SU-DHL-6 (cell line): Measurements from ENCODE around the gene INPP4B.

Experiments used
- H2AFZ ChIP-seq: fragments of 200-600 bp; sonication (generic); 2 replicates; pipeline ENCODE4 v1.6.1; 2014; ENCODE audit warnings: low read depth, mild to moderate bottlenecking, moderate library complexity, mixed read lengths, antibody characterized with exemption, low read length; ENCODE audit not compliant: severe bottlenecking
- H3F3A ChIP-seq: fragments of 200-600 bp; shearing (Covaris generic); 2 replicates; pipeline ENCODE4 v1.6.0; 2016; ENCODE audit warnings: antibody characterized with exemption, mild to moderate bottlenecking; ENCODE audit not compliant: insufficient read depth
- H3K27ac ChIP-seq: fragments of 200-600 bp; sonication (generic); 2 replicates; pipeline ENCODE4 v1.5.1; 2016; ENCODE audit warnings: low read depth, mild to moderate bottlenecking, low read length, moderate library complexity, mixed read lengths
- H3K27me3 ChIP-seq: fragments of 200-600 bp; sonication (generic), shearing (Covaris generic); 2 replicates; pipeline ENCODE4 v1.6.0; 2014; ENCODE audit warnings: mild to moderate bottlenecking, low read length
- H3K36me3 ChIP-seq: fragments of 200-600 bp; sonication (generic); 2 replicates; pipeline ENCODE4 v1.6.1; 2014; ENCODE audit warnings: mild to moderate bottlenecking, low read length, mixed read lengths
- H3K4me2 ChIP-seq: fragments of 300-600, 200-600 bp; shearing (Covaris generic), sonication (generic); 2 replicates; pipeline ENCODE4 v1.6.0; 2014; ENCODE audit warnings: low read length, low read depth, mild to moderate bottlenecking; ENCODE audit not compliant: poor library complexity, severe bottlenecking
- H3K4me3 ChIP-seq: fragments of 200-600 bp; sonication (generic); 2 replicates; pipeline ENCODE4 v1.5.1; 2014; ENCODE audit warnings: antibody characterized with exemption, low read length, mild to moderate bottlenecking, mixed read lengths; ENCODE audit not compliant: insufficient read depth, poor library complexity, severe bottlenecking
- H3K79me2 ChIP-seq: fragments of 200-600 bp; sonication (generic); 2 replicates; pipeline ENCODE4 v1.6.1; 2014; ENCODE audit warnings: mild to moderate bottlenecking, low read length, moderate library complexity; ENCODE audit not compliant: insufficient read depth
- H3K9ac ChIP-seq: fragments of 200-600 bp; sonication (generic); 2 replicates; pipeline ENCODE4 v1.7.0; 2014; ENCODE audit warnings: mild to moderate bottlenecking, low read length
- H3K9me2 ChIP-seq: fragments of 200-600 bp; sonication (generic); replicated peaks from 2 replicates; pipeline ENCODE4 v1.6.1; 2014; ENCODE audit warnings: low read length; ENCODE audit not compliant: insufficient read depth
- H3K9me3 ChIP-seq: fragments of 200-600 bp; sonication (generic); 2 replicates; pipeline ENCODE4 v1.6.1; 2014; ENCODE audit warnings: low read length, mixed read lengths; ENCODE audit not compliant: insufficient read depth
- H4K20me1 ChIP-seq: fragments of 200-600 bp; sonication (generic); 2 replicates; pipeline ENCODE4 v1.6.1; 2014; ENCODE audit warnings: low read depth, mild to moderate bottlenecking, antibody characterized with exemption, low read length, moderate library complexity, mixed read lengths
- EZH2phosphoT487 ChIP-seq: fragments of 200-600 bp; sonication (generic), shearing (Covaris generic); conservative IDR thresholded peaks from 2 replicates; pipeline ENCODE4 v1.6.1; 2018; ENCODE audit warnings: mild to moderate bottlenecking, antibody characterized with exemption, low read length, moderate library complexity, mixed read lengths
- TF ChIP-seq, protein P1 (sequence below): fragments of 200-600 bp; sonication (generic); IDR thresholded peaks from one replicate; pipeline ENCODE4 v1.5.1; 2017; ENCODE audit warnings: antibody characterized with exemption, mild to moderate bottlenecking, low read length, moderate library complexity; ENCODE audit not compliant: insufficient read depth, poor library complexity, severe bottlenecking

Gene INPP4B

DNA sequence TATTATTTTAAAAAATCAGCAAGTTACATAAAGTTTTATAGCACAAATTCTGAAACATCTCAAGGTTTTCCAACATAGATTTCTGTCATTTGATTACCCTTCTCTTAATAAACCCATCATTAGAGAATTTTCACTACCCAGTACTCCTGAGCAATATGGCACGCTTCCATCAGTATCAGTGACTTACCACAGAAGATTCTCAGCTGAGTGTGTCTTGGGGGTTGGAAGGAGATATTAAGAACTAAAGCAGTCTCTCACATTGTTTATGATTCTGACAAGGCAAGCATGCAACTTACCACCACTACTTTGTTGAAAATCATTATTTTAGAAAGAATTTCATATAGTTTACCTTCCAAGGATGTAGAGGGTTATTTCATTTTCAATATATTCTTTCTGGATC is 67.7 kb downstream of the INPP4B start:
- Histone ChIP-seq H3K27me3 (no peaks in the 10 kb centered on the region), H2AFZ (no peak overlapping the region), H3K4me3 (no peak overlapping the region), H3K4me2 (no peak overlapping the region), H4K20me1 (no peaks in the 10 kb centered on the region), H3K9me2 (no peaks in the 10 kb centered on the region), H3K79me2 (no peaks in the 10 kb centered on the region), H3F3A (no peaks in the 10 kb centered on the region), H3K36me3 (no peaks in the 10 kb centered on the region), H3K9me3 (no peaks in the 10 kb centered on the region), H3K27ac (no peak overlapping the region), H3K9ac (no peak overlapping the region)
- TF ChIP-seq, protein P1, sequence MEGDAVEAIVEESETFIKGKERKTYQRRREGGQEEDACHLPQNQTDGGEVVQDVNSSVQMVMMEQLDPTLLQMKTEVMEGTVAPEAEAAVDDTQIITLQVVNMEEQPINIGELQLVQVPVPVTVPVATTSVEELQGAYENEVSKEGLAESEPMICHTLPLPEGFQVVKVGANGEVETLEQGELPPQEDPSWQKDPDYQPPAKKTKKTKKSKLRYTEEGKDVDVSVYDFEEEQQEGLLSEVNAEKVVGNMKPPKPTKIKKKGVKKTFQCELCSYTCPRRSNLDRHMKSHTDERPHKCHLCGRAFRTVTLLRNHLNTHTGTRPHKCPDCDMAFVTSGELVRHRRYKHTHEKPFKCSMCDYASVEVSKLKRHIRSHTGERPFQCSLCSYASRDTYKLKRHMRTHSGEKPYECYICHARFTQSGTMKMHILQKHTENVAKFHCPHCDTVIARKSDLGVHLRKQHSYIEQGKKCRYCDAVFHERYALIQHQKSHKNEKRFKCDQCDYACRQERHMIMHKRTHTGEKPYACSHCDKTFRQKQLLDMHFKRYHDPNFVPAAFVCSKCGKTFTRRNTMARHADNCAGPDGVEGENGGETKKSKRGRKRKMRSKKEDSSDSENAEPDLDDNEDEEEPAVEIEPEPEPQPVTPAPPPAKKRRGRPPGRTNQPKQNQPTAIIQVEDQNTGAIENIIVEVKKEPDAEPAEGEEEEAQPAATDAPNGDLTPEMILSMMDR, result no peak
- no peak for TF ChIP-seq EZH2phosphoT487

DNA sequence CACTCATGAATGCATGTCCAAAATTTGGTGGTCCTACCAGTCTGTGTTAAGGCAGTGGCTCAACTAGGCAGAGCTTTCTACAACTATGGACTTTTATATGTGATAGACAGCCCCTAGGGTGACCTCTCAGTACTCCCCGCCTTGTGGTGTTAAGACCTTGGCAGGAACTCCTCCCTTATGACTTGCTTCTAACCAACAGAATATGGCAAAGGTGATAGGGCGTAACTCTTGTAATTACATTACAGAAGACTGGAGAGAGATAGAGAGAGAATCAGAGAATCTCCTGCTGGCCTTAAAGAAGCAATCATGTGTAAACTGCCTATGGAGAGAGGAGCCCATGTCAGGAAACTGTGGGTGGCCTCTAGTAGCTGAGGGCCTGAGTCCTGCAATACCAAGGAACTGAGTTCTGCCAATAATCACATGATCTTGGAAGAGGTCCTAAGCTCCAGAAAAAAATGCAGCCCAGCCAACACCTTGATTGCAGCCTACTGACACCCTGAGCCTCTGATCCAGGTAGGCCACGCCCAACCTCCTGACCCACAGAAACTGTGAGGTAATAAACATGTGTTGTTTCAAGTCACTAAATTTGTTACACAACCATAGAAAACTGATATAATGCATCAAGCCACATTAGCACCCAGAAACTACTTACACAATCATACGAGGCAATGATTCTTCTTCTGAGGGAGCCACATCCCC is 68.9 kb downstream of the INPP4B start:
- no peaks in the 10 kb centered on the region for H3K36me3 ChIP-seq
- no peaks in the 10 kb centered on the region for H3K79me2 ChIP-seq
- no peaks in the 10 kb centered on the region for H3K27me3 ChIP-seq
- no peak overlapping the region for H3K4me2 ChIP-seq
- H3K27ac ChIP-seq, result no peak overlapping the region
- no peak overlapping the region for H3K4me3 ChIP-seq
- H4K20me1 ChIP-seq, result no peaks in the 10 kb centered on the region
- no peak overlapping the region for H2AFZ ChIP-seq
- TF ChIP-seq, protein P1, result no peak
- TF ChIP-seq EZH2phosphoT487, result no peak
- no peaks in the 10 kb centered on the region for H3K9me2 ChIP-seq
- no peak overlapping the region for H3K9ac ChIP-seq
- no peaks in the 10 kb centered on the region for H3K9me3 ChIP-seq
- no peaks in the 10 kb centered on the region for H3F3A ChIP-seq

DNA sequence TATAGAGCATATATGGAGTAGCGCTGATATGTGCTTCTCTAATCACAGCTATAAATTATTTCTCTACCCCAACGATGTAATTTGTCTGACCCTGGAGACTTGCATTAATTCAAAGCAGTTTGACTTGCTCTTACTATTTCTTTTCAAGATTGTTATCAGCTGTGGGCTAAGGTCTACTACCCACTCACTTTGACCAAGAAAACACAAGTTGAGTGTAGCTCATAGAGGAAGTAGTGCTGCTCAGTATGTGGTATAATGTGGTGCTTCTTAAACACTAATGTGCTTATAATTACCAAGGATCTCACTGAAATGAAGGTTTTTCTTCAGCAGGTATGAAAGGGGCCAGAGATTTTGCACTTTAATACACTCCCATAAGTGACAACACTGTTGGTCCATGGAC is 70.1 kb downstream of the INPP4B start:
- Histone ChIP-seq H3K9me3 (no peaks in the 10 kb centered on the region), H2AFZ (no peak overlapping the region), H3K27ac (no peak overlapping the region), H3K9me2 (no peaks in the 10 kb centered on the region), H3K79me2 (no peaks in the 10 kb centered on the region), H3K4me3 (no peak overlapping the region), H3K36me3 (no peaks in the 10 kb centered on the region), H3K27me3 (no peaks in the 10 kb centered on the region), H3F3A (no peaks in the 10 kb centered on the region), H3K9ac (no peak overlapping the region), H3K4me2 (no peak overlapping the region), H4K20me1 (no peaks in the 10 kb centered on the region)
- TF ChIP-seq, protein P1, result no peak
- no peak for TF ChIP-seq EZH2phosphoT487
